Fibroblast of the aortic adventitia (primary cell): ENCODE measurements around the gene BAIAP3. TPM values are rescaled to one million over a fixed set of nuclear protein-coding genes. Genes with fewer than 3 reads are reported as not detected.

Experiments
- DNase-seq: peaks from one replicate; pipeline ENCODE4 v3.0.0-alpha.2; 2010; ENCODE audit warnings: low read depth
- H3K4me3 ChIP-seq: 2 replicates; pipeline ENCODE4 v1.5.1; 2011; ENCODE audit warnings: low read depth, mild to moderate bottlenecking, control low read depth, low read length, moderate library complexity
- total RNA-seq: library from RNA; depleted of rRNA; stranded (reverse); fragments of >200 nt; gene quantifications from 2 replicates; pipeline ENCODE4 v1.2.3, GENCODE V29; 2012; ENCODE audit warnings: low replicate concordance
- TF ChIP-seq, protein P1 (sequence below): IDR thresholded peaks from 2 replicates; pipeline ENCODE4 v1.5.1; 2011; ENCODE audit warnings: mild to moderate bottlenecking, low read length, control low read depth, inconsistent platforms; ENCODE audit not compliant: insufficient read depth

Gene BAIAP3
- total RNA-seq, 1 donor = 0.09 TPM

DNA sequence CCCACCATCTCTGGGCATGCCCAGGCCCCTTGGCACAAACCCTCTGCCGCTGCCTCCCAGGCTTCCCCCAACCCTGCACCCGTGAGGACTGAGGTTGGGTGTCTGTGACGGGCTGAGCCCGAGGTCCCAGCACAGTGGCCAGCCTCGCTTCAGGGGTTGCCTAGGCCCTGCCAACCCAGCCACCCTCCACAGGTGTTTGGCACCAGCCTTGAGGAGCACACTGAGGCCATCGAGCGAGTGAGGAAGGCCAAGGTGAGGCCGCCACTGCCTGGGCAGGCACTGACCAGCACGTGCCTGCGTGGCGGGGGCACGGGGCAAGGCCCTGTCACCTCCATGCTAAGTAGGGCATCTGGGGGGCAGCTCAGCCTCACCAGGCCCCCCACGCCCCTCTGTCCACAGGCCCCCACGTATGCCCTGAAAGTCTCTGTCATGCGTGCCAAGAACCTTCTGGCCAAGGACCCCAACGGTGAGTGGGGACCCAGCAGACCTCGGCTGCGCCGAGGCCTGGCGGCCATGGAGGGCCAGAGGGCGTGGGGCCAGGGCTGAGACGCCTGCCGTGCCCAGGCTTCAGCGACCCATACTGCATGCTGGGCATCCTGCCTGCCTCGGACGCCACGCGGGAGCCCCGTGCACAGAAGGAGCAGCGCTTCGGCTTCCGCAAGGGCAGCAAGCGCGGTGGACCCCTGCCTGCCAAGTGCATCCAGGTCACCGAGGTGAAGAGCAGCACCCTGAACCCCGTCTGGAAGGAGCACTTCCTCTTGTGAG, 7.5 kb downstream of the BAIAP3 start:
- no peak for DNase-seq
- TF ChIP-seq, protein P1, sequence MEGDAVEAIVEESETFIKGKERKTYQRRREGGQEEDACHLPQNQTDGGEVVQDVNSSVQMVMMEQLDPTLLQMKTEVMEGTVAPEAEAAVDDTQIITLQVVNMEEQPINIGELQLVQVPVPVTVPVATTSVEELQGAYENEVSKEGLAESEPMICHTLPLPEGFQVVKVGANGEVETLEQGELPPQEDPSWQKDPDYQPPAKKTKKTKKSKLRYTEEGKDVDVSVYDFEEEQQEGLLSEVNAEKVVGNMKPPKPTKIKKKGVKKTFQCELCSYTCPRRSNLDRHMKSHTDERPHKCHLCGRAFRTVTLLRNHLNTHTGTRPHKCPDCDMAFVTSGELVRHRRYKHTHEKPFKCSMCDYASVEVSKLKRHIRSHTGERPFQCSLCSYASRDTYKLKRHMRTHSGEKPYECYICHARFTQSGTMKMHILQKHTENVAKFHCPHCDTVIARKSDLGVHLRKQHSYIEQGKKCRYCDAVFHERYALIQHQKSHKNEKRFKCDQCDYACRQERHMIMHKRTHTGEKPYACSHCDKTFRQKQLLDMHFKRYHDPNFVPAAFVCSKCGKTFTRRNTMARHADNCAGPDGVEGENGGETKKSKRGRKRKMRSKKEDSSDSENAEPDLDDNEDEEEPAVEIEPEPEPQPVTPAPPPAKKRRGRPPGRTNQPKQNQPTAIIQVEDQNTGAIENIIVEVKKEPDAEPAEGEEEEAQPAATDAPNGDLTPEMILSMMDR = no peak
- no peak overlapping the region for H3K4me3 ChIP-seq

DNA sequence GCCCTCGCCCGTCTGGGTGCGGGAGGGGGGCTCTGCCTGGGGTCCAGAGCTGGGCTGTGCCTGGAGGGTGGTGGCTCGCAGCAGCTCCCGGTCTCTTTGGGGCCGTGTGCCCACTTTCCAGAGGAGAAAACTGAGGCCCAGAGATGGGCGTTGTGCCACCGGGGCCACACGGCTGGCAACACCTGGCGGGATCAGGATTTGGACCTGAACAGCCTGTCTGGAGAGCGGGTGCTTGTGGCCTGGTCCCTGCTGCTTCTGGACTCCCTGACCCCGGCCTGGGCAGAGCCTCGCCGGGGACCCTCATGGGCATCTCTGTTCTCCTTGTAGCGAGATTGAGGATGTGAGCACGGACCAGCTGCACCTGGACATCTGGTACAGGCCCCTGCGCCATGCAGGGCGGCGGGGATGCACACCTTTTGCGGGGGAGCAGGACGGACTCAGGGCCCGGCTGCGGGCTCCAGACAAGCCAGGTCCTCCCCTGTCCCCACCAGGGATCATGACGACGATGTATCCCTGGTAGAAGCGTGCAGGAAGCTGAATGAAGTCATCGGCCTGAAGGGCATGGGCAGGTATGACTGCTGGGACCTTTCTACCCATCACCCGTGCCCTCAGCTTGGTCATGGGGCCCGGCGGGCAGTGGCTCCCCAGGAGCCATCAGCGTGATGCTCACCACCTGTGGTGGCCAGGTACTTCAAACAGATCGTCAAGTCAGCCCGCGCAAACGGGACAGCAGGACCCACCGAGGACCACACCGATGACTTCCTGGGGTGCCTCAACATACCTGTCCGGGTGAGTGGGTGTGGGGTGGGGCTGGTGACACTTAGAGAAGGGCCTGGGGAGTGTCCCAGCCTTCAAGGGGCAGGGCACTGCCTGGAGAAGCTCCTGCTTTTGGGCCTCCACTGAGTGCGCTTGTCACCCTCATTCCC, 8.3 kb downstream of the BAIAP3 start:
- DNase-seq = no peak
- TF ChIP-seq, protein P1 = no peak
- H3K4me3 ChIP-seq = no peak overlapping the region

DNA sequence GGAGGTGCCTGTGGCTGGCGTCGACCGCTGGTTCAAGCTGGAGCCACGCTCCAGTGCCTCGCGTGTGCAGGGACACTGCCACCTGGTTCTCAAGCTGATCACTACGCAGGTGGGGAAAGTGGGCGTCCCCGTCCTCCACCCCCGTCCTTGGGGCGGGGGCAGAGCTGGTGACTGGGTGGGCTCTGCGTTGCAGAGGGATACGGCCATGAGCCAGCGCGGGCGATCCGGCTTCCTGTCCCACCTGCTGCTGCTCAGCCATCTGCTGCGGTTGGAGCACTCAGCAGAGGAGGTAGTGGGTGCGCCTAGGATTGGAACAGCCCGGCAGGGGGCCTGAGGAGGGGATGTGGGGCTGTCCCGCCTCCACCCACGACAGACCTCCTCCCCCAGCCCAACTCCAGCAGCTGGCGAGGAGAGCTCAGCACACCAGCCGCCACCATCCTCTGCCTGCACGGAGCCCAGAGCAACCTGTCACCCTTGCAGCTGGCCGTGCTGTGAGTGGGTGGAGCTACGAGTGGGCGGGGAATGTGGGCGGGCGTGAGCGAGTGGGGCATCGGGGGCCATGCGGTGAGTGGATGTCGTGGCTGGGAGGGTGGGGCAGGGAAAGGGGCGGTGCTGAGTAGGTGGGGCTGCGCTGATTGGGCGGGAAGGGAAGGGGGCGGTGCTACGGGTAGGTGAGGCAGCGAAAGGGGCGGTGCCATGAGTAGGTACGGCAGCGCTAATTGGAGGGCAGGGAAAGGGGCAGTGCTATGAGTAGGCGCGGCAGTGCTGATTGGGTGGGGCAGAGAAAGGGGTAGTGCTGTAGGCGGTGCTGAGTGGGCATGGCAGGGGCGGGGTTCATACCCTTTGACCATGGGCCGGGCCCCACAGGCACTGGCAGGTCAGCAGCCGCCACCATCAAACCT, 9.3 kb downstream of the BAIAP3 start:
- peak; percentile 66 for DNase-seq
- no peak overlapping the region for H3K4me3 ChIP-seq
- TF ChIP-seq, protein P1 = no peak

DNA sequence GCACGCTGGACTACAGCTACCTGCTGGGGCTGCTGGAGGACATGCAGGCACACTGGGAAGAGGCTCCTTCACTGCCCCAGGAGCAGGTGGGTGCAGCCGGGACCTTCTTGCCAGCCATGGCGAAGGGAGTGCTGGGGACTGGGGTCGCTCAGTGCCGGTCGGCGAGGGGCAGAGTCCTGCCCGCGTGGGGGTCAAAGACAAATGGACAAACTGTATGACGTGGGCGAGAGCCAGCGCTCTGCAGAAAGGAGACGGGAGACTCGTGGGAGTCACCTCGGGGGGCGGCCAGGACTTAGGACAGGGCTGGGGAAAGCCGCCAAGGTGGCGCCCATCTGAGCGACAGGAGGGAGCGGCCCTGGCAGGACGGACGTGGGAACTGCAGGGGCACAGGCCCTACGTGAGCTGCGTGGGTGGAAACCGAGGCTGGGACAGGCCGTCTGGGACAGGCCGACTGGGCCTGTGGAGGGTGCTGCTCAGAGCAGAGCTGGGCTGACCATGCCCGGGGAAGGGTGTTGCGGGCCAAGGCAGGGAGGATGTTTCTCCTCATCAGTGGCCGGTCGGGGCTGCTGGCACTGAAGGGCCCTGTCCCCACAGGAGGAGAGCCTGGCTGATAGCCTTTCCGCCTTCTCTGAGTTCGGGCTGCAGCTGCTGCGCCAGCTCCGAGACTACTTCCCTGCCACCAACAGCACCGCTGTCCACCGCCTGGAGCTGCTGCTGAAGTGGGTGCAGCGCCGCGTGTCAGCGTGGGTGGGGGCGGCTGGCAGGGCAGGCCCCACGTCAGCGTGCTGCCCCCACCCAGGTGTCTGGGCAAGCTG, 10.2 kb downstream of the BAIAP3 start:
- TF ChIP-seq, protein P1 = no peak
- no peak overlapping the region for H3K4me3 ChIP-seq
- DNase-seq = no peak

DNA sequence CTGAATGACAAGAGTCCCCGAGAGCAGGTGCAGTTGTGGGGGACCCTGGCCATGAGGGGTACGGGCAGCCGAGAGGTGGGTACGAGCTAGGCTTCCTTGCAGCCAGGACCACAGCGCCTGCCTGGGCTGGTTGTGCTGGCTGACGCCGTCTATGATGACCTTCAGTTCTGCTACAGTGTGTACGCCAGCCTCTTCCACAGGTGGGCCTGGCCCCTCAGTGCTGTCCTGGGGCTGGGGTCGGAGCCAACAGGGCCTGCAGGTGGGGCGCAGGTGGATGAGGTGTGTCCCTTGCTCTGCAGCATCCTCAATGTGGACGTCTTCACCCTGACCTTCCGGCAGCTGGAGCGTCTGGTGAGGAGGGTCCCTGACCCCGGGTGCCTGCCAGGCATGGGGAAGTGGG, 11.1 kb downstream of the BAIAP3 start:
- no peak overlapping the region for H3K4me3 ChIP-seq
- no peak for DNase-seq
- TF ChIP-seq, protein P1 = no peak
